H1 (cell line): Measurements from ENCODE around the gene RAB1B. TPM values are rescaled to one million over a fixed set of nuclear protein-coding genes. Genes with fewer than 3 reads are reported as not detected.

ENCODE experiments used
- CTCF ChIA-PET: fragments of 300-600 bp; sonication (Branson Sonifier 250); formaldehyde crosslinking; loops from one replicate; lab custom pipeline; 2021; ENCODE audit not compliant: partially characterized antibody; lab: Charles Lee
- POLR2A ChIA-PET: fragments of 300-600 bp; sonication (Branson Sonifier 250); formaldehyde crosslinking; loops from one replicate; lab custom pipeline; 2021; ENCODE audit warnings: inconsistent platforms; ENCODE audit not compliant: partially characterized antibody; lab: Charles Lee
- DNase-seq, 2 experiments: peaks; one replicate each; pipeline versions ENCODE4 v3.0.0 to v3.0.0-alpha.2; 2010 to 2022; ENCODE audit warnings: low spot score in 2 of 2, low read depth in 1 of 2, mixed read lengths in 1 of 2
- FAIRE-seq: peaks from 2 replicates; lab custom pipeline; 2011; peaks lifted over from hg19 to GRCh38; lab: Jason Lieb, UNC
- H2AFZ ChIP-seq: 2 replicates; pipeline ENCODE4 v1.8.1; 2012; ENCODE audit warnings: low read length, inconsistent platforms
- H2AK5ac ChIP-seq: 2 replicates; pipeline ENCODE4 v1.6.1; 2013; ENCODE audit warnings: low read depth, low read length
- H2BK120ac ChIP-seq: replicated peaks from 2 replicates; pipeline ENCODE3; 2013; ENCODE audit warnings: low read depth, low read length, inconsistent platforms
- H2BK12ac ChIP-seq: 2 replicates; pipeline ENCODE4 v1.6.1; 2013; ENCODE audit warnings: low read depth, low read length
- H2BK15ac ChIP-seq: 2 replicates; pipeline ENCODE4 v1.6.1; 2013; ENCODE audit warnings: low read length
- H2BK20ac ChIP-seq: 2 replicates; pipeline ENCODE4 v1.6.1; 2013; ENCODE audit warnings: low read length
- H2BK5ac ChIP-seq: 2 replicates; pipeline ENCODE4 v1.6.1; 2013; ENCODE audit warnings: low read depth, low read length
- H3K14ac ChIP-seq: 2 replicates; pipeline ENCODE4 v1.6.1; 2013; ENCODE audit warnings: inconsistent platforms; ENCODE audit not compliant: insufficient read length
- H3K18ac ChIP-seq: 2 replicates; pipeline ENCODE4 v1.6.1; 2013; ENCODE audit warnings: low read length; ENCODE audit errors: extremely low read depth
- H3K23ac ChIP-seq: 2 replicates; pipeline ENCODE4 v1.6.1; 2013; ENCODE audit warnings: inconsistent platforms; ENCODE audit not compliant: insufficient read length
- H3K23me2 ChIP-seq: 2 replicates; pipeline ENCODE4 v1.6.1; 2013; ENCODE audit warnings: low read depth, low read length
- H3K27ac ChIP-seq: 2 replicates; pipeline ENCODE4 v1.6.1; 2011; ENCODE audit warnings: low read depth, low read length, inconsistent platforms
- H3K27me3 ChIP-seq, 4 experiments: replicated peaks in 1 of 4; 1 replicate in 1 of 4; 2 replicates in 3 of 4; pipeline versions ENCODE4 v1.6.1 to v1.8.1; 2011 to 2013; ENCODE audit warnings: low read length in 3 of 4, mild to moderate bottlenecking in 3 of 4, inconsistent platforms in 2 of 4, mixed read lengths in 2 of 4, moderate library complexity in 1 of 4; ENCODE audit not compliant: control insufficient read depth in 3 of 4, insufficient read depth in 3 of 4; ENCODE audit errors: extremely low read depth in 1 of 4
- H3K36me3 ChIP-seq, 4 experiments: 2 replicates each; pipeline versions ENCODE4 v1.6.1 to v1.8.1; 2011 to 2013; ENCODE audit warnings: mild to moderate bottlenecking in 4 of 4, low read length in 3 of 4, moderate library complexity in 2 of 4, control low read depth in 1 of 4, inconsistent platforms in 1 of 4; ENCODE audit not compliant: insufficient read depth in 4 of 4, control insufficient read depth in 2 of 4
- H3K4ac ChIP-seq: replicated peaks from 2 replicates; pipeline ENCODE3; 2013; ENCODE audit warnings: low read length, low read depth, mixed read lengths, inconsistent platforms; ENCODE audit not compliant: insufficient read length
- H3K4me1 ChIP-seq, 4 experiments: replicated peaks in 1 of 4; 1 replicate in 1 of 4; 2 replicates in 3 of 4; pipeline versions ENCODE4 v1.6.1 to v1.8.1; 2011 to 2013; ENCODE audit warnings: low read length in 3 of 4, inconsistent platforms in 2 of 4, mixed read lengths in 1 of 4; ENCODE audit not compliant: insufficient read depth in 4 of 4, control insufficient read depth in 3 of 4
- H3K4me2 ChIP-seq, 2 experiments: 2 replicates each; pipeline versions ENCODE4 v1.6.1 to v1.8.1; 2011 to 2013; ENCODE audit warnings: low read depth in 2 of 2, low read length in 2 of 2, control low read depth in 1 of 2, inconsistent platforms in 1 of 2, mild to moderate bottlenecking in 1 of 2; ENCODE audit not compliant: insufficient read depth in 1 of 2
- H3K4me3 ChIP-seq, 4 experiments: fragments of 200-600, 300-600 bp in 1 of 4; sonication (generic), shearing (Covaris generic), sonication (Bioruptor Twin) in 1 of 4; 2 replicates each; pipeline versions ENCODE4 v1.5.1 to v1.8.1; 2011 to 2016; ENCODE audit warnings: low read length in 4 of 4, low read depth in 3 of 4, control low read depth in 2 of 4, inconsistent platforms in 2 of 4, mild to moderate bottlenecking in 2 of 4, mixed read lengths in 1 of 4, moderate library complexity in 1 of 4; ENCODE audit not compliant: insufficient read depth in 2 of 4; ENCODE audit errors: extremely low read depth in 1 of 4
- H3K56ac ChIP-seq: replicated peaks from 2 replicates; pipeline ENCODE3; 2013; ENCODE audit warnings: low read depth, mild to moderate bottlenecking, mixed read lengths, low read length, inconsistent platforms; ENCODE audit not compliant: insufficient read length
- H3K79me1 ChIP-seq: 2 replicates; pipeline ENCODE4 v1.6.1; 2013; ENCODE audit warnings: low read depth, low read length, control low read depth
- H3K79me2 ChIP-seq, 2 experiments: 2 replicates each; pipeline versions ENCODE4 v1.6.1 to v1.8.1; 2012 to 2013; ENCODE audit warnings: low read length in 2 of 2, mild to moderate bottlenecking in 2 of 2, inconsistent platforms in 1 of 2; ENCODE audit not compliant: insufficient read depth in 2 of 2, control insufficient read depth in 1 of 2
- H3K9ac ChIP-seq, 4 experiments: replicated peaks in 1 of 4; 1 replicate in 1 of 4; 2 replicates in 3 of 4; pipeline versions ENCODE4 v1.6.1 to v1.8.1; 2011 to 2013; ENCODE audit warnings: low read depth in 3 of 4, low read length in 3 of 4, control low read depth in 2 of 4, mild to moderate bottlenecking in 2 of 4, moderate library complexity in 2 of 4, inconsistent platforms in 1 of 4; ENCODE audit errors: extremely low read depth in 1 of 4
- H3K9me3 ChIP-seq, 2 experiments: 2 replicates each; pipeline versions ENCODE4 v1.6.1 to v1.8.1; 2012 to 2013; ENCODE audit warnings: mild to moderate bottlenecking in 2 of 2, moderate library complexity in 2 of 2, control low read depth in 1 of 2, inconsistent platforms in 1 of 2, low read depth in 1 of 2, low read length in 1 of 2, mixed read lengths in 1 of 2; ENCODE audit not compliant: insufficient read depth in 2 of 2
- H4K20me1 ChIP-seq, 2 experiments: replicated peaks in 1 of 2; 2 replicates each; pipeline versions ENCODE3 to v1.8.1; 2011 to 2013; ENCODE audit warnings: inconsistent platforms in 2 of 2, low read length in 2 of 2, mild to moderate bottlenecking in 1 of 2; ENCODE audit not compliant: insufficient read depth in 2 of 2, control insufficient read depth in 1 of 2
- H4K5ac ChIP-seq: 2 replicates; pipeline ENCODE4 v1.6.1; 2013; ENCODE audit warnings: low read length, low read depth, mixed read lengths, inconsistent platforms; ENCODE audit not compliant: insufficient read length
- H4K8ac ChIP-seq: 2 replicates; pipeline ENCODE4 v1.8.0; 2013; ENCODE audit warnings: mild to moderate bottlenecking, moderate library complexity, low read length, inconsistent platforms; ENCODE audit not compliant: insufficient read depth; ENCODE audit errors: extremely low read depth
- H4K91ac ChIP-seq: replicated peaks from 2 replicates; pipeline ENCODE3; 2013; ENCODE audit warnings: low read length, mixed read lengths, inconsistent platforms; ENCODE audit not compliant: insufficient read length
- CBX5 ChIP-seq: fragments of 300-800, 300-1000 bp; sonication (generic); IDR thresholded peaks from 2 replicates; pipeline ENCODE4 v1.7.1; 2016; ENCODE audit warnings: antibody characterized with exemption, low read length, low read depth
- KDM1A ChIP-seq: fragments of 200-600, 300-600 bp; sonication (generic); IDR thresholded peaks from 2 replicates; pipeline ENCODE4 v1.7.1; 2016; ENCODE audit warnings: mild to moderate bottlenecking, low read length, borderline replicate concordance
- WGBS, 2 experiments: shearing (Covaris generic) in 1 of 2; methylation state at CpG; one replicate each; pipeline versions ENCODE4 v1.1.6 to v1.1.7; 2013 to 2015; ENCODE audit warnings: low lambda C conversion rate in 2 of 2, mixed read lengths in 2 of 2, inconsistent platforms in 1 of 2, low coverage in 1 of 2, missing lambda C conversion rate in 1 of 2; ENCODE audit not compliant: insufficient replicate concordance in 2 of 2, insufficient coverage in 1 of 2, insufficient read length in 1 of 2; ENCODE audit errors: extremely low coverage in 1 of 2, missing lambda C conversion rate in 1 of 2; 5-methylcytosine and 5-hydroxymethylcytosine counted together
- polyA plus RNA-seq, 7 experiments: library from polyadenylated mRNA; depleted of rRNA in 3 of 7; stranded (reverse) in 5 of 7; unstranded in 2 of 7; fragments of >200 nt in 5 of 7; fragments of 200-250 nt in 2 of 7; gene quantifications; 1 replicate in 5 of 7; 2 replicates in 1 of 7; 4 replicates in 1 of 7; pipeline versions ENCODE4 v1.2.1 to v1.2.3, GENCODE V29; 2011 to 2013; ENCODE audit warnings: missing spikeins in 2 of 7, mixed read lengths in 2 of 7
- total RNA-seq: library from RNA; stranded (reverse); fragmentation: NEBNext Ultra II Directional; extraction: Animal tissue kit (Norgen Biotek cat#: 25700); gene quantifications from 2 replicates; pipeline ENCODE4 v1.2.1, GENCODE V29; 2021

Gene RAB1B
- total and polyA plus RNA-seq, 2 of the 8 experiments (the other 6 are each of a cell fraction or from before 2014, with no cell fraction given): 100 to 217 TPM

GRCh38 chr11:66247295-66247694 lies 21.1 kb upstream of the RAB1B start:
- Histone ChIP-seq H2BK12ac (no peak overlapping the region), H2AK5ac (no peak overlapping the region), H3K23me2 (no peaks in the 10 kb centered on the region), H4K8ac (no peak overlapping the region), H3K56ac (no peak overlapping the region), H3K27ac (no peak overlapping the region), H3K14ac (no peak overlapping the region), H2BK5ac (no peak overlapping the region), H3K23ac (no peak overlapping the region), H3K36me3 (no peaks in the 10 kb centered on the region), H2BK20ac (no peak overlapping the region), H2AFZ (no peak overlapping the region), H3K79me1 (no peaks in the 10 kb centered on the region), H3K4ac (no peak overlapping the region), H4K5ac (no peak overlapping the region), H2BK15ac (no peak overlapping the region), H3K79me2 (no peaks in the 10 kb centered on the region), H3K27me3 (no peaks in the 10 kb centered on the region), H4K20me1 (peaks cover 0 to 7% of the 10 kb centered on the region in 2 experiments), H4K91ac (no peak overlapping the region), H2BK120ac (no peak overlapping the region), H3K4me1 (no peaks in the 10 kb centered on the region), H3K9ac (no peak overlapping the region), H3K18ac (no peak overlapping the region), H3K4me3 (no peak overlapping the region), H3K4me2 (no peak overlapping the region), H3K9me3 (no peaks in the 10 kb centered on the region)
- 82% methylated on average over 4 of the region's 4 CpGs; no CpG with 5 or more reads in 1 of the 2 experiments for WGBS, 2 experiments
- CTCF ChIA-PET: interaction anchor here (1.2 to 2.5 kb wide), 4 partner anchors 10 to 27 kb away, joined by 5 to 13 read pairs (median 7); no protein-coding TSS in a partner anchor
- no peak for FAIRE-seq
- TF ChIP-seq KDM1A: peak; percentile 71; the same call in 1 of the 2 replicates
- TF ChIP-seq CBX5: no peak
- DNase-seq: no peak
- POLR2A ChIA-PET: interaction anchor here (1.0 to 1.8 kb wide), 4 partner anchors 10 to 36 kb away, joined by 3 to 5 read pairs (median 4); no protein-coding TSS in a partner anchor
